ENCODE results near the gene OVAAL. TPM values are rescaled to one million over a fixed set of nuclear protein-coding genes. Genes with fewer than 3 reads are reported as not detected.

The OVAAL gene
- total RNA-seq, 1 donor from 2014 or later, result not detected

DNA sequence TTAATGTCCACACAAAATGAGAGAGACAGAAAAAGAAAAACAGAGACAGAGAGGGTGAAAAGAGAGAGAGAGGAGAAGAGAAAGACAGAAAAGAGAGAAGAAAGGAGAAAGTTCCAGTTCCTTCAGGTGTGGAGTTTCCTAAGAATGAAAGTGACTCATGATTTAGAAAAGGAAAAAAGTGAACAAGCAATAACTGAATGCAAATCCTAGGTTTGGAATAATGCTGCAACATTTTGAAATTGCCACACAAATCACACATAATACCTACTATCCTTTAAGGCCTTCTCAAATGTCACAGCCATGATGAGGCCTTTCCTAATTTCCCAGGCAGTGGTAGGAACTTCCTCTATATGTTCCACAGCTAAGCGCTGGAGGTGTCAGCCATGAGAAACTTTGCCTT, 41.6 kb downstream of the OVAAL start:
- H3K36me3 Mint-ChIP-seq (ENCODE audit: low read depth), result no peaks in the 10 kb centered on the region
- DNase-seq (ENCODE audit: low read depth, low spot score), result no peak
- TF ChIP-seq, protein P1, sequence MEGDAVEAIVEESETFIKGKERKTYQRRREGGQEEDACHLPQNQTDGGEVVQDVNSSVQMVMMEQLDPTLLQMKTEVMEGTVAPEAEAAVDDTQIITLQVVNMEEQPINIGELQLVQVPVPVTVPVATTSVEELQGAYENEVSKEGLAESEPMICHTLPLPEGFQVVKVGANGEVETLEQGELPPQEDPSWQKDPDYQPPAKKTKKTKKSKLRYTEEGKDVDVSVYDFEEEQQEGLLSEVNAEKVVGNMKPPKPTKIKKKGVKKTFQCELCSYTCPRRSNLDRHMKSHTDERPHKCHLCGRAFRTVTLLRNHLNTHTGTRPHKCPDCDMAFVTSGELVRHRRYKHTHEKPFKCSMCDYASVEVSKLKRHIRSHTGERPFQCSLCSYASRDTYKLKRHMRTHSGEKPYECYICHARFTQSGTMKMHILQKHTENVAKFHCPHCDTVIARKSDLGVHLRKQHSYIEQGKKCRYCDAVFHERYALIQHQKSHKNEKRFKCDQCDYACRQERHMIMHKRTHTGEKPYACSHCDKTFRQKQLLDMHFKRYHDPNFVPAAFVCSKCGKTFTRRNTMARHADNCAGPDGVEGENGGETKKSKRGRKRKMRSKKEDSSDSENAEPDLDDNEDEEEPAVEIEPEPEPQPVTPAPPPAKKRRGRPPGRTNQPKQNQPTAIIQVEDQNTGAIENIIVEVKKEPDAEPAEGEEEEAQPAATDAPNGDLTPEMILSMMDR (conservative IDR thresholded peaks at IDR 0.05), result no peak
- peaks cover 14% of the 10 kb centered on the region for H3K4me1 Mint-ChIP-seq
- no peak overlapping the region for H3K27ac Mint-ChIP-seq (ENCODE audit: unreplicated experiment)
- H3K4me3 Mint-ChIP-seq, result no peak overlapping the region
- H3K27me3 Mint-ChIP-seq (ENCODE audit: low read depth), result no peaks in the 10 kb centered on the region
- no peaks in the 10 kb centered on the region for H3K9me3 Mint-ChIP-seq

DNA sequence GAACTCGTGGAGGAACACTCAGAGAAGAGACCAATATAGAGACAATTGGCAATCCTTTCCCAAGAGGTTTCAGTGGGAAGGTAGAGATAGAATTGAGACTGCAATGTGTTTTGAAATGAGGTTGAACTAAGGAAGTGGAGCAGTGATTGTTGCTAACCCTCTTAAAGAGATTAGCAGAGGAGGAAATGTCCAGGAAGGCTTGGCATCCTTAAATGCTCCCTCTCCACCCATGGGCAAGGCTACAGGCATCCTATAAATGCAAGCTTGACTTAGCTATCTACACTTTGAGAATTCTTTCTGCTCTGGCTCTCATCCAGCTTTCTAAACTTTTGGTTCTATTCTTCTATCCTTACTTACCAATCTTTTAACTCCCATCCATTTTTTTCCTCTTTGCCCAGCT, 42.7 kb downstream of the OVAAL start:
- Mint-ChIP-seq H3K9me3 (no peaks in the 10 kb centered on the region), H3K27me3 (ENCODE audit: low read depth) (no peaks in the 10 kb centered on the region), H3K27ac (ENCODE audit: unreplicated experiment) (no peak overlapping the region), H3K4me3 (no peak overlapping the region), H3K4me1 (peaks cover 24% of the 10 kb centered on the region), H3K36me3 (ENCODE audit: low read depth) (no peaks in the 10 kb centered on the region)
- DNase-seq (ENCODE audit: low read depth, low spot score), result no peak
- TF ChIP-seq, protein P1 (conservative IDR thresholded peaks at IDR 0.05), result no peak

DNA sequence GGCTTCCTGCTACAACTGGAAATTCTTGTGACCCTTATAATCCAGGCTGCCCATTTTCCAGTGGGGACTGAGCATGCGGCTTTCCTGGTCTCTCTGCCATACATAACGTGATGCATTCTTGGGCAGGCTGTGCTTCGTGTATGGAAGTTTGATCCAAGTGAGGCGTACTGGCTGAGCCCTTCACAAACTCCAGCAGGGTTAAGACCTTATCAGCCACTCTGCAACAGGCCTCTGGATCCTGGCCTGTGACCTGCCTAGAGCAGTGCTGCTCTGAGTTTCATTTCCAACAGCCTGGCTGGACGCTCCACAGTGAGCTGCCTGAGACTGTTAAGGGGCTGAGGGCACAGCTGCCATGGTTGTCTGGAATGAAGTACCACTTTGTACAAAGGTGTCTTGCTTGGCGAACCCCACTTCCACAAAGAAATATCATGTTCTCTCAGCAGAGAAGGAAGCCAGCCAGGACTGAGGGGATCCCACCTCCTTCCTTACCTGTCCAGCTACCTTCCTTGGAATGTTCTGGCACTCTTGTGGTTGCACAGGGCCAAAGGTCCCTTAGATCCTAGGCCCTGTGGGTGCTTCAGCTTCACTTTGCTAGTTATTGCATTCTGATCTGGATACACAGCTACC, 44.6 kb downstream of the OVAAL start:
- no peak overlapping the region for H3K4me3 Mint-ChIP-seq
- H3K27ac Mint-ChIP-seq (ENCODE audit: unreplicated experiment), result no peak overlapping the region

DNA sequence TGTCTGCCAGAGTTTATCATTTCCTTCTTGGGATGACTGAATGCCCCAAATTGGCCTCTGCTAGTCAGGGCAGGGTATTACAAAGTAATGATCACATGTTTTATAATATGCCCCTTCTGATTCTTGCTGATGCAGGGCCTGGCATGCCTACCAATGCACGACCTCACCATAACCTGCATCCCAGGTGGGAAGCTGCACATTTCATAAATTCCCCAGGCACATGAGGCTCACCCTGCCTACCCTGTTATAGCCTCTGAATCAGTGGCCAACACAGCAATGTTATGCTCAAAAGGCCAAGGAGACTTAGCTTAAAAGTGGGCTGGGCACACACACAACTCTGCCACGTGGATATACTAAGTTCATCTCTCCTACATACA, 45.1 kb downstream of the OVAAL start:
- Mint-ChIP-seq H3K36me3 (ENCODE audit: low read depth) (no peaks in the 10 kb centered on the region), H3K4me3 (no peak overlapping the region), H3K4me1 (peaks cover 18% of the 10 kb centered on the region), H3K27ac (ENCODE audit: unreplicated experiment) (no peak overlapping the region), H3K27me3 (ENCODE audit: low read depth) (no peaks in the 10 kb centered on the region), H3K9me3 (peaks cover 3% of the 10 kb centered on the region)
- no peak for DNase-seq (ENCODE audit: low read depth, low spot score)
- TF ChIP-seq, protein P1 (conservative IDR thresholded peaks at IDR 0.05), result no peak

More for the DNA sequence above, 44.6 kb downstream of the OVAAL start:
- no peaks in the 10 kb centered on the region for H3K36me3 Mint-ChIP-seq (ENCODE audit: low read depth)
- no peaks in the 10 kb centered on the region for H3K27me3 Mint-ChIP-seq (ENCODE audit: low read depth)
- peaks cover 23% of the 10 kb centered on the region for H3K4me1 Mint-ChIP-seq
- TF ChIP-seq, protein P1 (conservative IDR thresholded peaks at IDR 0.05), result no peak
- peaks cover 3% of the 10 kb centered on the region for H3K9me3 Mint-ChIP-seq
- DNase-seq (ENCODE audit: low read depth, low spot score), result no peak

DNA sequence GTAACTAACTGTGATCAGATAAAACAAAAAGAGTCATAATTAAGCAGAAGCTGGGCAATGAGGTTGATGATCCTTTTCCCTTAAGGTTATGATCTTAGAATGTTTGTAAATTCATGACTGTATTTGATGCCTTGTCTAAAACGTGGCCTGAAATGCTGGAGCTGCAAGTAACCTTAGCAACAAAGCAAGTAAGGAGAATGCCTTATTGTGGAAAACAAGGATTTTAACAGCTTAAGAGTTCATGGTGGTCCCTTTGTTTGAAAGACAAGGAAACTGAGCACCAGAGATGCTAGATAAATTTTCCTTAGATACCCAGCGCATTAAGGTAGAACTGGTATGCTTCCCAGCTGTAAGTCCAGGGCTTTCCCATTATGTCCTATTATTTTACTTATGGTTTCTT, 47.4 kb downstream of the OVAAL start:
- H3K36me3 Mint-ChIP-seq (ENCODE audit: low read depth), result no peaks in the 10 kb centered on the region
- H3K9me3 Mint-ChIP-seq, result peaks cover 3% of the 10 kb centered on the region
- no peak overlapping the region for H3K27ac Mint-ChIP-seq (ENCODE audit: unreplicated experiment)
- H3K4me1 Mint-ChIP-seq, result peaks cover 24% of the 10 kb centered on the region
- TF ChIP-seq, protein P1 (conservative IDR thresholded peaks at IDR 0.05), result no peak
- no peak for DNase-seq (ENCODE audit: low read depth, low spot score)
- no peaks in the 10 kb centered on the region for H3K27me3 Mint-ChIP-seq (ENCODE audit: low read depth)
- H3K4me3 Mint-ChIP-seq, result no peak overlapping the region

Data from neural crest cell (in vitro differentiated cells).